Activated T-cell treated with anti-CD3 and anti-CD28 coated beads, Interleukin-2, amount 50 U/mL, for 72 hours (primary cell): Measurements from ENCODE around the gene FSTL4. TPM values are rescaled to one million over a fixed set of nuclear protein-coding genes. Genes with fewer than 3 reads are reported as not detected.

Experiments
- ATAC-seq, 2 donors: fragments of 150-1000 bp; cut with Tn5 transposase; replicated peaks in 1 of 2; 2 replicates each; pipeline ENCODE4 v1.10.0; 2021; ENCODE audit warnings: moderate library complexity in 2 of 2, mild to moderate bottlenecking in 1 of 2
- DNase-seq, 2 donors: peaks; one replicate each; pipeline ENCODE4 v3.0.0; 2021 to 2022; ENCODE audit warnings: mixed read lengths in 1 of 2
- H3K27ac Mint-ChIP-seq: one replicate; pipeline ENCODE4 v1.8.0; 2022; ENCODE audit warnings: mild to moderate bottlenecking, moderate library complexity, mixed read lengths
- H3K27me3 Mint-ChIP-seq: one replicate; pipeline ENCODE4 v1.8.0; 2022; ENCODE audit warnings: low read depth, mixed read lengths
- H3K36me3 Mint-ChIP-seq, 2 donors: one replicate each; pipeline ENCODE4 v1.8.0; 2022; ENCODE audit warnings: mixed read lengths in 2 of 2, mild to moderate bottlenecking in 1 of 2; ENCODE audit not compliant: insufficient read depth in 2 of 2
- H3K4me1 Mint-ChIP-seq: one replicate; pipeline ENCODE4 v1.8.0; 2022; ENCODE audit warnings: low read depth, mixed read lengths
- H3K4me3 Mint-ChIP-seq, 2 donors: one replicate each; pipeline ENCODE4 v1.8.0; 2022; ENCODE audit warnings: mild to moderate bottlenecking in 2 of 2, mixed read lengths in 2 of 2, moderate library complexity in 2 of 2
- H3K9me3 Mint-ChIP-seq, 2 donors: one replicate each; pipeline ENCODE4 v1.8.0; 2022; ENCODE audit warnings: mixed read lengths in 2 of 2
- total RNA-seq, 2 donors: library from RNA; stranded (reverse); gene quantifications; one replicate each; pipeline ENCODE4 v1.2.3, GENCODE V29; 2022

FSTL4 gene
- total RNA-seq, 2 donors from 2014 or later = not detected

GRCh38 chr5:133241179-133242092, 370.9 kb downstream of the FSTL4 start:
- Mint-ChIP-seq H3K4me1 (peaks cover 48% of the 10 kb centered on the region), H3K27ac (no peak overlapping the region), H3K4me3 (no peak overlapping the region), H3K9me3 (no peaks in the 10 kb centered on the region), H3K27me3 (no peaks in the 10 kb centered on the region), H3K36me3 (no peaks in the 10 kb centered on the region)
- DNase-seq = no peak
- ATAC-seq = no peak

- no peaks in the 10 kb centered on the region for H3K27me3 Mint-ChIP-seq
- no peak overlapping the region for H3K4me3 Mint-ChIP-seq
- no peaks in the 10 kb centered on the region for H3K36me3 Mint-ChIP-seq
- H3K27ac Mint-ChIP-seq = no peak overlapping the region
- H3K4me1 Mint-ChIP-seq = peaks cover 39% of the 10 kb centered on the region
- DNase-seq (peak; percentile 71 to 72), ATAC-seq (peak; percentile 78 to 90)
- H3K9me3 Mint-ChIP-seq = no peaks in the 10 kb centered on the region
Observed at GRCh38 chr5:133240425-133241091, 371.8 kb downstream of the FSTL4 start.

DNA sequence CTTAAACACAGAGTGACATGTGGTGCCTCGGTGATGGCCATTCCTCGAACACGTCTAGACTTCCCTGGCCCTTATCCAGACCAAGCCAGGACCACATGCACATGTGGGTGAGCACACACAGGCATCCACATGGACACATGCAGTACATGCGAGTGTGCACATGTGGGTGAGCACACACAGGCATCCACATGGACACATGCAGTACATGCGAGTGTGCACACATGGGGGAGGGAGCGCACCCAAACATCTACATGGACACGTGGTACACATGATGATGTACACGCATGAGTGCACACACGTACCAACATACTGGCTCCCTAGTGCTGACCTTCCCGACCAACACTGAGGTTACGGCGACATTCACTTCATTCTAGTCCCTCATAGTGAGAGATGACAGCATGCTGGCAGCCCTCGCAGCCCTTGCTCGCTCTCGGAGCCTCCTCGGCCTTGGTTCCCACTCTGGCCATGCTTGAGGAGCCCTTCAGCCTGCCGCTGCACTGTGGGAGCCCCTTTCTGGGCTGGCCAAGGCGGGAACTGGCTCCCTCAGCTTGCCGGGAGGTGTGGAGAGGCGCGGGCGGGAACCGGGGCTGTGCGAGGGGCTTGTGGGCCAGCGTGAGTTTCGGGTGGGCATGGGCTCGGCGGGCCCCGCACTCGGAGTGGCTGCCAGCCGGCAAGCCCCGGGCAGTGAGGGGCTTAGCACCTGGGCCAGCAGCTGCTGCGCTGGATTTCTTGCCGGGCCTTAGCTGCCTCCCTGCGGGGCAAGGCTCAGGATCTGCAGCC, 373.7 kb downstream of the FSTL4 start:
- no peak for ATAC-seq
- Mint-ChIP-seq H3K4me1 (peaks cover 20% of the 10 kb centered on the region), H3K36me3 (no peaks in the 10 kb centered on the region), H3K9me3 (no peaks in the 10 kb centered on the region), H3K27ac (no peak overlapping the region), H3K4me3 (no peak overlapping the region), H3K27me3 (no peaks in the 10 kb centered on the region)
- DNase-seq = no peak

DNA sequence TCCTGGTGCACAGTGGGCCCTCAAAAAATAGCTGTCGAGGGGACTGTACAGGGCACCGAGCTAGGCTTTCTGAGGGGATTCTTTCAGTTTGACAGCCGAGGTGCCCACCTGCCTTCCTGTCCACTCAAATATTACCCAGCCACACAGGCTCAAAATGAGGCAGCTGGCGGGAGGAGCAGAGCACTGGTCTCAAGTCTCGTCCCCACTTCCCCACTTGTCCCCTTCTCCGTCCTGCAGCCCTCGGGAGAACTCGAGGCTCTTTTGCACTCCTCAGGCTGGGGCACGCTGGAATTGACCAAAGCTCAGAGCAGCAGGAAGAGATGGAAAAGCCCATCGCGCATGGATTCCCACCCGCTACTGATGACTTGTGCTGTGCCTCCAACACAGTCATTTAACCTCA, 375.4 kb downstream of the FSTL4 start:
- Mint-ChIP-seq H3K4me3 (no peak overlapping the region), H3K4me1 (peaks cover 14% of the 10 kb centered on the region), H3K9me3 (no peaks in the 10 kb centered on the region), H3K27me3 (no peaks in the 10 kb centered on the region), H3K27ac (no peak overlapping the region), H3K36me3 (no peaks in the 10 kb centered on the region)
- no peak for ATAC-seq
- no peak for DNase-seq

- no peak for ATAC-seq
Observed at GRCh38 chr5:133236541-133236951, 375.8 kb downstream of the FSTL4 start.

DNA sequence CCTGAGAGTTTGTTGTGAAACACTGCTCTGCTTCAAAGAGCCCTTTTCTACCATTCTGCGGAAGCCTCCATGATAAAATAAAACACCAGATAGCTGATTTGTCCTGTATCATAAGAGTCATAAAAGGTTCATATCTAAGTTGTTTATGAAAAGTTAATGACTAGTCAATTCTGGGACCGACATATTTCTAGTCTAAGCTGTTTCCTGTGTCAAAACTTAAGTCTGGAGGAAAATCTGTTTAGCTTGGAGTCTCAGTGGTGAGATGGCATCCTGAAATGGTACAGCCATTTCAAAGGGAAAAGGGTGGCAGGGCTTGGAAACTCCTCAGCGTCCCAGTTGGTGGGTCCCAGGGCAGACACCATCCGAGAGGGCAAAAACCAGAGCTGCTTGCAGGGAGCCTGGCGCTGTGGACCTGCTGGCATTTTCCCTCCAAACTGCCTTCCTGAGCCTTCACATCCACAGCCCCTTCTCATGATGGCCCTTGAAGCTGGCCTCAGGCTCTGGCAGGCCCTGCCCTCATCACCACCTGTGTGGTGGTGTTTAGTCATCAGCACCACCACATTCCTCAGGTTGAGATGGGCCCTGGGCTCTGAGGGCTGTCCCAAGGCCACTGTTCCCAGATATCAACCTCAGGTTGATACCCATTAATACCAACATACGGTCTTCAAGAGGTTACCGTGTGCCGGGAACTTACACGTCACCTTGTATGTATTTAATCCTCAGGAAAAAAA, 376.5 kb downstream of the FSTL4 start:
- Mint-ChIP-seq H3K27ac (no peak overlapping the region), H3K36me3 (no peaks in the 10 kb centered on the region)
- ATAC-seq = no peak

More at GRCh38 chr5:133236541-133236951, 375.8 kb downstream of the FSTL4 start:
- H3K27ac Mint-ChIP-seq = no peak overlapping the region
- no peaks in the 10 kb centered on the region for H3K36me3 Mint-ChIP-seq
- DNase-seq = no peak
- H3K9me3 Mint-ChIP-seq = no peaks in the 10 kb centered on the region
- H3K4me3 Mint-ChIP-seq = no peak overlapping the region
- H3K4me1 Mint-ChIP-seq = peaks cover 13% of the 10 kb centered on the region
- no peaks in the 10 kb centered on the region for H3K27me3 Mint-ChIP-seq

GRCh38 chr5:133234911-133235310, 377.4 kb downstream of the FSTL4 start:
- Mint-ChIP-seq H3K4me1 (peaks cover under 1% of the 10 kb centered on the region), H3K27ac (no peak overlapping the region), H3K36me3 (no peaks in the 10 kb centered on the region), H3K27me3 (no peaks in the 10 kb centered on the region), H3K4me3 (no peak overlapping the region), H3K9me3 (no peaks in the 10 kb centered on the region)
- ATAC-seq (no peak), DNase-seq (no peak)

More for the DNA sequence above, 376.5 kb downstream of the FSTL4 start:
- H3K9me3 Mint-ChIP-seq = no peaks in the 10 kb centered on the region
- H3K4me1 Mint-ChIP-seq = peaks cover 10% of the 10 kb centered on the region
- H3K27me3 Mint-ChIP-seq = no peaks in the 10 kb centered on the region
- no peak overlapping the region for H3K4me3 Mint-ChIP-seq
- DNase-seq = no peak

DNA sequence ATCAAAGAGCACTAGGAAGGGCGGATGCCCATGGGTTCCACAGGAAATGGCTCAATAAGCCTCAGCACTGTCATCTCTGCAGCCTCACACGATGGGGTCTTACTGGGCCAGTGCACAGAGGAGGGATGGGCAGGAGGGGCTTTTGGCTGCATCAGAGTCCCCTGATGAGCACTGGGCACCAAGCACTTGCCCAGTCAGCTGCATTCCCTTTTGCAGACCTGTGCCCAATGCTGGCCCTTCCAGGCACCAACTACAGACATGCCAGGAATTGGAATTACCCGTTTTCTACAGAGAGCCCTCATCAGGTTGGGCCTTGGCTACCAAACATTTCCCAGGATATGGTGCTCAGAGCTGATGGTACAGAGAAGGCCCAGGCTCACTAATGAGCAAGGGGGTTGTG, 378.1 kb downstream of the FSTL4 start:
- ATAC-seq (no peak), DNase-seq (no peak)
- Mint-ChIP-seq H3K27me3 (no peaks in the 10 kb centered on the region), H3K4me3 (no peak overlapping the region), H3K9me3 (no peaks in the 10 kb centered on the region), H3K36me3 (no peaks in the 10 kb centered on the region), H3K27ac (no peak overlapping the region), H3K4me1 (no peaks in the 10 kb centered on the region)

DNA sequence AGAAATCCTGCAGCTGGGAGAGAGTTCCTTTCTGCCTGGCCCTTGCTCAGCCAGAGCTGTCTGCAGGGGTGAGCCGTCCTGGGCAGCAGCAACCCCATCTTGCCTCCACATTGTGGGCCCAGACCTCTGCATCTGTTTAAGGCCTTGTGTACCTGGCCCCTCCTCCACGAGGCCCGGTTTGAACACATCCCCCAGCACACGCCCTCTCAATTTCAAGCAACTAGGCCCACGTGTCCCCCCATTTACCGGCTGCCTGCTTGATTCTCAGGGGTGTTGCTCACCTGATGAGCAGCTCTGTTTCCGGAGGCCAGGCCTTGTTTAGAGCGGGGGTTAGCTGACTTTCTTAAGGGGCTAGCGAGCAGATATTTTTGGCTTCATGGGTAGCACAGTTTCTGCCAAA, 378.7 kb downstream of the FSTL4 start:
- DNase-seq = no peak
- no peak for ATAC-seq
- Mint-ChIP-seq H3K4me1 (no peaks in the 10 kb centered on the region), H3K4me3 (no peak overlapping the region), H3K27me3 (no peaks in the 10 kb centered on the region), H3K9me3 (no peaks in the 10 kb centered on the region), H3K36me3 (no peaks in the 10 kb centered on the region), H3K27ac (no peak overlapping the region)

GRCh38 chr5:133232911-133233310, 379.4 kb downstream of the FSTL4 start:
- H3K4me1 Mint-ChIP-seq = no peaks in the 10 kb centered on the region

GRCh38 chr5:133232435-133232834, 379.9 kb downstream of the FSTL4 start:
- ATAC-seq (no peak), DNase-seq (no peak)
- H3K9me3 Mint-ChIP-seq = no peaks in the 10 kb centered on the region
- H3K4me3 Mint-ChIP-seq = no peak overlapping the region
- H3K27ac Mint-ChIP-seq = no peak overlapping the region
- H3K27me3 Mint-ChIP-seq = no peaks in the 10 kb centered on the region
- H3K36me3 Mint-ChIP-seq = no peaks in the 10 kb centered on the region
- no peaks in the 10 kb centered on the region for H3K4me1 Mint-ChIP-seq

More at GRCh38 chr5:133232911-133233310, 379.4 kb downstream of the FSTL4 start:
- Mint-ChIP-seq H3K36me3 (no peaks in the 10 kb centered on the region), H3K27me3 (no peaks in the 10 kb centered on the region), H3K27ac (no peak overlapping the region), H3K4me3 (no peak overlapping the region), H3K9me3 (no peaks in the 10 kb centered on the region)
- ATAC-seq (no peak), DNase-seq (no peak)

DNA sequence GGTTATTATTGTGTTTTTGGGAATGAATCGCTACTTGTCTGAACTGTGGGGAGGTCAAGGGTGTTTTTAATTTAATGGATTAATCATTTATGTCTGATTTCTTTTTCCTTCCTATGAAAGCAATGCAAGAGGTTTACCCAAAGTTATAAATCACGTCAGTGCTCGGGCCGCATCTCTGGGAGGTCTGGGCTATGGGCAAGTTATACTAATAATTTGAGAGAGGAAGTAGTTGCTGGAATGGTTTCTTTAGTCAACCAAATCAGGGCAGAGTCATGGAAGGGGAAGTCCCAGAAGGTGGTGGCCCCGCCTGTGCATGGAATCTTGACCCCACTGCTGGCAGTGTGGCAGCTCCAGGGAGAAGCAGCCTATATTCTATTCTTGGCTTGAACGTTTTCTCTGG, 380.3 kb downstream of the FSTL4 start:
- no peaks in the 10 kb centered on the region for H3K36me3 Mint-ChIP-seq
- H3K9me3 Mint-ChIP-seq = no peaks in the 10 kb centered on the region
- H3K4me3 Mint-ChIP-seq = no peak overlapping the region
- H3K27me3 Mint-ChIP-seq = no peaks in the 10 kb centered on the region
- ATAC-seq (no peak), DNase-seq (no peak)
- no peak overlapping the region for H3K27ac Mint-ChIP-seq
- no peaks in the 10 kb centered on the region for H3K4me1 Mint-ChIP-seq
